OCI-LY7 (cell line): Measurements from ENCODE around the gene SIDT1.

Experiments used
- CTCF ChIP-seq: fragments of 200-600 bp; sonication (generic); conservative IDR thresholded peaks from 2 replicates; pipeline ENCODE4 v1.5.1; 2014; ENCODE audit warnings: mild to moderate bottlenecking, antibody characterized with exemption, low read length, moderate library complexity, mixed read lengths
- EZH2phosphoT487 ChIP-seq: fragments of 200-600 bp; sonication (generic); IDR thresholded peaks from 2 replicates; pipeline ENCODE4 v1.6.1; 2018; ENCODE audit warnings: low read depth, borderline replicate concordance, mild to moderate bottlenecking, mixed run types, antibody characterized with exemption, low read length, moderate library complexity, mixed read lengths

- TF ChIP-seq CTCF (no peak), EZH2phosphoT487 (no peak)
Measured at GRCh38 chr3:113545594-113545993, 13.2 kb downstream of the SIDT1 start.
